H9 (cell line): Measurements from ENCODE around the gene VAV2. TPM values are rescaled to one million over a fixed set of nuclear protein-coding genes. Genes with fewer than 3 reads are reported as not detected.
A peak's percentile ranks its signal among the peaks of the same experiment; 100 is the strongest.

Experiments used
- DNase-seq: peaks from one replicate; pipeline ENCODE4 v3.0.0-alpha.2; 2017
- H2AFZ ChIP-seq: one replicate; pipeline ENCODE4 v1.6.1; 2013; ENCODE audit warnings: mild to moderate bottlenecking, low read length, control low read depth, moderate library complexity
- H2AK5ac ChIP-seq: 2 replicates; pipeline ENCODE4 v1.6.1; 2013; ENCODE audit warnings: low read length, control low read depth, mixed read lengths; ENCODE audit not compliant: insufficient read length
- H2BK120ac ChIP-seq: one replicate; pipeline ENCODE4 v1.6.1; 2013; ENCODE audit warnings: low read depth, mild to moderate bottlenecking, low read length, control low read depth, inconsistent platforms; ENCODE audit not compliant: poor library complexity, severe bottlenecking
- H2BK12ac ChIP-seq: 2 replicates; pipeline ENCODE4 v1.6.1; 2013; ENCODE audit warnings: low read length, control low read depth, mixed read lengths, low read depth; ENCODE audit not compliant: insufficient read length
- H2BK15ac ChIP-seq: 2 replicates; pipeline ENCODE4 v1.6.1; 2013; ENCODE audit warnings: low read depth, low read length, control low read depth
- H2BK20ac ChIP-seq: one replicate; pipeline ENCODE4 v1.6.1; 2013; ENCODE audit warnings: low read depth, mild to moderate bottlenecking, low read length, control low read depth, inconsistent platforms; ENCODE audit not compliant: poor library complexity, severe bottlenecking
- H2BK5ac ChIP-seq: 2 replicates; pipeline ENCODE4 v1.6.1; 2013; ENCODE audit warnings: low read length, control low read depth, mixed read lengths; ENCODE audit not compliant: insufficient read length
- H3K14ac ChIP-seq: 2 replicates; pipeline ENCODE4 v1.6.1; 2013; ENCODE audit warnings: low read length, control low read depth; ENCODE audit not compliant: insufficient read depth
- H3K18ac ChIP-seq: 2 replicates; pipeline ENCODE4 v1.6.1; 2013; ENCODE audit warnings: low read depth, mild to moderate bottlenecking, mixed read lengths, low read length, control low read depth; ENCODE audit not compliant: insufficient read length
- H3K23ac ChIP-seq: 2 replicates; pipeline ENCODE4 v1.6.1; 2013; ENCODE audit warnings: low read length, control low read depth, mixed read lengths, low read depth; ENCODE audit not compliant: insufficient read length
- H3K23me2 ChIP-seq: 2 replicates; pipeline ENCODE4 v1.6.1; 2013; ENCODE audit warnings: low read depth, mild to moderate bottlenecking, mixed read lengths, low read length, control low read depth; ENCODE audit not compliant: insufficient read length, poor library complexity, severe bottlenecking
- H3K27ac ChIP-seq: 2 replicates; pipeline ENCODE4 v1.5.1; 2013; ENCODE audit warnings: low read length, control low read depth, mixed read lengths, low read depth; ENCODE audit not compliant: insufficient read length
- H3K27me3 ChIP-seq: 2 replicates; pipeline ENCODE4 v1.6.1; 2013; ENCODE audit warnings: low read length, control low read depth, inconsistent platforms; ENCODE audit not compliant: insufficient read depth
- H3K4ac ChIP-seq: 2 replicates; pipeline ENCODE4 v1.6.1; 2013; ENCODE audit warnings: low read depth, mild to moderate bottlenecking, control low read depth, inconsistent platforms, low read length, moderate library complexity
- H3K4me1 ChIP-seq: 2 replicates; pipeline ENCODE4 v1.6.1; 2013; ENCODE audit warnings: low read length, control low read depth, inconsistent platforms; ENCODE audit not compliant: insufficient read depth
- H3K4me2 ChIP-seq: 2 replicates; pipeline ENCODE4 v1.6.1; 2013; ENCODE audit warnings: low read length, control low read depth, mixed read lengths; ENCODE audit not compliant: insufficient read length, insufficient read depth
- H3K56ac ChIP-seq: 2 replicates; pipeline ENCODE4 v1.6.1; 2013; ENCODE audit warnings: low read depth, mild to moderate bottlenecking, mixed read lengths, low read length, control low read depth; ENCODE audit not compliant: insufficient read length
- H3K79me1 ChIP-seq: 2 replicates; pipeline ENCODE4 v1.6.1; 2013; ENCODE audit warnings: low read depth, mild to moderate bottlenecking, moderate library complexity, low read length, control low read depth, inconsistent platforms; ENCODE audit not compliant: insufficient read depth, poor library complexity, severe bottlenecking
- H3K79me2 ChIP-seq: 2 replicates; pipeline ENCODE4 v1.6.1; 2013; ENCODE audit warnings: low read length, control low read depth, inconsistent platforms; ENCODE audit not compliant: insufficient read depth
- H3K9ac ChIP-seq: 2 replicates; pipeline ENCODE4 v1.6.1; 2013; ENCODE audit warnings: low read length, control low read depth, mixed read lengths; ENCODE audit not compliant: insufficient read length; ENCODE audit errors: extremely low read depth
- H3K9me3 ChIP-seq: one replicate; pipeline ENCODE4 v1.6.1; 2013; ENCODE audit warnings: low read depth, low read length, inconsistent platforms; ENCODE audit not compliant: control insufficient read depth
- H3T11ph ChIP-seq: one replicate; pipeline ENCODE4 v1.6.1; 2013; ENCODE audit warnings: mild to moderate bottlenecking, low read length, control low read depth, inconsistent platforms
- H4K20me1 ChIP-seq: one replicate; pipeline ENCODE4 v1.6.1; 2013; ENCODE audit not compliant: control insufficient read depth, insufficient read length, insufficient read depth
- H4K5ac ChIP-seq: 2 replicates; pipeline ENCODE4 v1.6.1; 2013; ENCODE audit warnings: low read depth, mild to moderate bottlenecking, mixed read lengths, low read length, control low read depth; ENCODE audit not compliant: insufficient read length
- H4K8ac ChIP-seq: replicated peaks from 2 replicates; pipeline ENCODE4 v1.6.1; 2013; ENCODE audit warnings: low read length, control low read depth, mixed read lengths, low read depth; ENCODE audit not compliant: insufficient read length
- H4K91ac ChIP-seq: 2 replicates; pipeline ENCODE4 v1.6.1; 2013; ENCODE audit warnings: low read depth, mild to moderate bottlenecking, moderate library complexity, mixed read lengths, low read length, control low read depth; ENCODE audit not compliant: insufficient read length
- H3K27ac Mint-ChIP-seq, 3 experiments: 2 replicates in 2 of 3; 3 replicates in 1 of 3; pipeline ENCODE4 v1.8.0; 2020 to 2021; ENCODE audit warnings: mixed read lengths in 3 of 3, mild to moderate bottlenecking in 1 of 3, moderate library complexity in 1 of 3
- H3K27me3 Mint-ChIP-seq: 2 replicates; pipeline ENCODE4 v1.8.0; 2021; ENCODE audit warnings: low read depth, mild to moderate bottlenecking, moderate library complexity, mixed read lengths
- H3K36me3 Mint-ChIP-seq, 3 experiments: 2 replicates in 2 of 3; 3 replicates in 1 of 3; pipeline ENCODE4 v1.8.0; 2020 to 2021; ENCODE audit warnings: low read depth in 3 of 3, mixed read lengths in 3 of 3; ENCODE audit not compliant: insufficient read depth in 1 of 3
- H3K4me1 Mint-ChIP-seq, 2 experiments: 2 replicates each; pipeline ENCODE4 v1.8.0; 2020; ENCODE audit warnings: mixed read lengths in 2 of 2
- H3K4me3 Mint-ChIP-seq, 2 experiments: 2 replicates in 1 of 2; 3 replicates in 1 of 2; pipeline ENCODE4 v1.8.0; 2020 to 2021; ENCODE audit warnings: mild to moderate bottlenecking in 2 of 2, mixed read lengths in 2 of 2, moderate library complexity in 1 of 2
- H3K9me3 Mint-ChIP-seq, 2 experiments: 2 replicates in 1 of 2; 3 replicates in 1 of 2; pipeline ENCODE4 v1.8.0; 2020; ENCODE audit warnings: mild to moderate bottlenecking in 2 of 2, mixed read lengths in 2 of 2, moderate library complexity in 1 of 2
- CTCF ChIP-seq: fragments of 200-600 bp; sonication (generic); conservative IDR thresholded peaks from 3 replicates; pipeline ENCODE4 v1.8.0; 2021; ENCODE audit warnings: antibody characterized with exemption, mild to moderate bottlenecking
- WGBS: extraction: QIAGEN DNeasy Blood & Tissue Kit; methylation state at CpG from one replicate; pipeline ENCODE4 v1.1.7; 2013; ENCODE audit warnings: missing lambda C conversion rate, low lambda C conversion rate, mixed read lengths; ENCODE audit not compliant: insufficient read length; ENCODE audit errors: extremely low coverage; 5-methylcytosine and 5-hydroxymethylcytosine counted together
- total RNA-seq: library from RNA; stranded (reverse); gene quantifications from 2 replicates; pipeline ENCODE4 v1.2.1, GENCODE V29; 2021

VAV2 gene
- total RNA-seq, 1 experiment from 2014 or later: 58.7 TPM

- H3K27me3 ChIP-seq: no peaks in the 10 kb centered on the region
- no CpG with 5 or more reads among the region's 10 CpGs for WGBS
- H3K79me2 ChIP-seq: no peaks in the 10 kb centered on the region
- H2AFZ ChIP-seq: no peak overlapping the region
- H3K9me3 Mint-ChIP-seq: no peaks in the 10 kb centered on the region; a peak in 1 of 5 replicates
- no peaks in the 10 kb centered on the region for H3K79me1 ChIP-seq
- H4K91ac ChIP-seq: no peak overlapping the region
- H2BK20ac ChIP-seq: no peak overlapping the region
- peaks cover 2% of the 10 kb centered on the region for H3K23me2 ChIP-seq
- no peaks in the 10 kb centered on the region for H3K9me3 ChIP-seq
- H3K18ac ChIP-seq: peak overlapping the region; percentile 8
- H3K4me2 ChIP-seq: peak overlapping the region; percentile 7
- H3K14ac ChIP-seq: peak overlapping the region; percentile 59; the same call in 1 of the 2 replicates
- no peak overlapping the region for H3K56ac ChIP-seq
- DNase-seq: no peak
- no peak overlapping the region for H3K23ac ChIP-seq
- H3K4me3 Mint-ChIP-seq: peak overlapping the region in 1 of 2 experiments; percentile 36; a peak in 3 of 5 replicates
- H3K36me3 Mint-ChIP-seq: peaks cover 0 to 2% (median 0%) of the 10 kb centered on the region in 3 experiments; a peak in 1 of 7 replicates
- H4K20me1 ChIP-seq: no peaks in the 10 kb centered on the region
- H3K27ac ChIP-seq: no peak overlapping the region
- H4K8ac ChIP-seq: no peak overlapping the region
- H2BK120ac ChIP-seq: no peak overlapping the region
- peak overlapping the region in 2 of 3 experiments; percentile 62 to 76; a peak in 4 of 7 replicates for H3K27ac Mint-ChIP-seq
- H2BK12ac ChIP-seq: no peak overlapping the region
- H3K9ac ChIP-seq: no peak overlapping the region
- H2AK5ac ChIP-seq: no peak overlapping the region
- H3K4me1 ChIP-seq: peaks cover 3% of the 10 kb centered on the region; the same call in 1 of the 2 replicates
- no peak overlapping the region for H3K4ac ChIP-seq
- no peak for TF ChIP-seq CTCF
- no peak overlapping the region for H2BK5ac ChIP-seq
- peaks cover 3% of the 10 kb centered on the region; the same call in 1 of the 2 replicates for H3K27me3 Mint-ChIP-seq
- H3K4me1 Mint-ChIP-seq: peaks cover 10 to 39% of the 10 kb centered on the region in 2 experiments
- H3T11ph ChIP-seq: no peak overlapping the region
- no peak overlapping the region for H4K5ac ChIP-seq
- H2BK15ac ChIP-seq: no peak overlapping the region
Observed at GRCh38 chr9:133735415-133735775, 256.7 kb downstream of the VAV2 start.
